Pulmonary artery endothelial cell (primary cell): ENCODE measurements around the gene NR2F6. TPM values are rescaled to one million over a fixed set of nuclear protein-coding genes. Genes with fewer than 3 reads are reported as not detected.

Source experiments
- DNase-seq: peaks from one replicate; pipeline ENCODE4 v3.0.0-alpha.2; 2011; ENCODE audit warnings: low read depth, low spot score
- total RNA-seq: library from RNA; depleted of rRNA; stranded (reverse); fragments of >200 nt; gene quantifications from 2 replicates; pipeline ENCODE4 v1.2.3, GENCODE V29; 2014

The NR2F6 gene
- total RNA-seq, 1 donor from 2014 or later = 45.7 TPM

- no peak for DNase-seq
Measured at GRCh38 chr19:17240062-17240752, 5.5 kb downstream of the NR2F6 start.

GRCh38 chr19:17237747-17238706 is 7.7 kb downstream of the NR2F6 start:
- DNase-seq = no peak

DNA sequence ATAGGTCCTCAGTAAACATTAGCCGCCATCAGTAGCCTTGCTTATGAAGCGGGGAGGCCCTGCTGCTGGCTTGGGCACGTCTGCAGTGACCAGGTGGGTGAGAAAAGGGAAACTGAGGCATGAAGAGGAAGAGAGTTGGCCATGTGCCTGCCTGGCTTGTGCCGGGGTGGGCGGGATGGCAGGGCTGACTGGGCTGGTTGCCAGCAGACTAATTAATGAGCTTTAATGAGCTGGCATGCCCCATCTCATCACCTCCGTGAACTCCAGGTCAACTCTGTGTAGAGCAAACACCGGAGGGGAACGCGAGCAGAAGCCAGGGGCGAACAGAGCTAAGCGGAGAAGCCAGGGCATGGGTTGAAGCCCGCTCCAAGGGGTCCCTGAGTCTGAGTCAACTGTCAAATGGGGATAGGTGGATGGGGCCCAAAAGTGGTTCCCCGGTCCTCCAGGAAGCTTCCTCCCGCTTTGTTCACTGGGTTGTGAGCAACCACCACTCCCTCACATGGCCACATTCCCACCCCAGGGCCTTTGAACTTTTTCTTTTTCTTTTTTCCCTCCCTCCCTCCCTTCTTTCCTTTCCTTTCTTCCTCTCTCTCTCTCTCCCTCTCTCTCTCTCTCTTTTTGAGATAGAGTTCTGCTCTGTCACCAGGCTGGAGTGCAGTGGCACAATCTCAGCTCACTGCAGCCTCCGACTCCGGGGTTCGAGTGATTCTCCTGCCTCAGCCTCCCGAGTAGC is 8.7 kb downstream of the NR2F6 start:
- DNase-seq = no peak

DNA sequence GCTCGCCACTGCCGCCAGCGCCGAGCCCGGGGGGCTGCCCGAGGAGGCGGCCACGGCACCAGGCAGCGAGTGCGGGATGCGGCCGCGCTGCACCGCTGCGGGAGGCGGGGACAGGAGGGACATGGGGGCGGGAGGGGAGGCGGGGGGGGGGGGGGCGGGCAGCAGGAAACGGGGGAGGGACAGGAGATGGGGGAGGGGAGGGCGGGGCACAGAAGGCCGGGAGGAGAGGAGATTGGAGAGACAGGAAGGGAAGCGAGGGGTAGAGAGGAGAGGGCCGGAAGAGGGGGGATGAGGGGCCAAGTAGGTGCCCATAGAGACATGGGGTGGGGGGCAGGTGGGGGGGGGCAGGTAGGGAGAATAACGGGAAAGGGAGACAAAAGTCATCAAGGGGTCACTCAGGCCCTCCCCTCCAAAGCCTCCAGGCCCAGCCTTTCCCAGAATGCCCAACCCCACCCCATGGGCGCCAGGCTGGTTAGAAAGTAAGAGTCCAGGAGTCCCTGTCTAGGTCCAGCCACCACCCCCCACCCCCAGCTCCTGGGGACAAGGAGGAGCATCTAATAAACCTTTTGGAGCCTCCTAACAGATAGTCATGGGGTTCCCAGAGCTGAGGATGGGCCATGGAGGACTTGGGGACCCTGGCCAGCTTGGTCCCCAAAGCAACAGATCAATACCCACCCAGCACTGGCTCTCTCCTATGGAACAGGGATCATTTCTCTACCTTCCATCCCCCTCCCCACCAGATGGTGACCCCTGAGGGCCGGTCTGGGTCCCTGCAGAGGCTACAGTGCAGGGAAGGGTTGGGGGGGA is 9.5 kb downstream of the NR2F6 start:
- DNase-seq = no peak

DNA sequence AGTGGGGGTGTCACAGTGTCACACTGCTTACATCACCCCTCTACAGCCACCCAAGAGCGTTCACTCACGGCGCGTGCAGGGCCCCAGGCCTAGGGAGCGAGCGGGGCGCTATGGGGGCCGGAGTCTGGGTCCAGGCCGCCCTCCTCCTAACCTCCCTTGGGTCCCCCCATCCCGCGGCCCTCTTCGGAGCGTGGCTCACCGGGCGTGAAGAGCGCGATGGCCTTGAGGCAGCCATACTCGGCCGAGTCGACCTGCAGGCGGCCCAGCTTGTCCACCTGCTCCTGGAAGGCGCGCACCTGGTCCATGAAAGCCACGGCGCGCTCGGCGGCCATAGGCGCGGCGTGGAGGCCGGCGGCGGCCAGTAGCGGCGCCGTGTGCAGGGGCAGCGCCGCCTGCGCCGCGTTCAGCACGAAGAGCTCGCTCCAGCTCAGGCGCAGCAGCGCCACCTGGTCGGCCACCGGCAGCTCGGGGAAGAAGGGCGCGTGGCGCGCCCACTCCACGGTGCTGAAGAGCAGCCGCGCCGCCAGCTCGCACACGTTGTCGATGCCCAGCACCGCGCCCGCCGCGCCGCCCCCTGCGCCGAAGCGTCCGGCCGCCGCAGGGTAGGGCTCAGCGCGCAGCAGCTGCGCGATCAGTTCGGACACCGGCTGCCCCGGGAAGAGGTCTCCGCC is 10.3 kb downstream of the NR2F6 start:
- DNase-seq = peak; percentile 33

- DNase-seq = no peak
Measured at GRCh38 chr19:17234911-17235299, 10.8 kb downstream of the NR2F6 start.

GRCh38 chr19:17232258-17232657 is 13.5 kb downstream of the NR2F6 start:
- no peak for DNase-seq

GRCh38 chr19:17229890-17230289 is 15.8 kb downstream of the NR2F6 start:
- no peak for DNase-seq

- no peak for DNase-seq
Measured at GRCh38 chr19:17227798-17228367, 17.8 kb downstream of the NR2F6 start.

DNA sequence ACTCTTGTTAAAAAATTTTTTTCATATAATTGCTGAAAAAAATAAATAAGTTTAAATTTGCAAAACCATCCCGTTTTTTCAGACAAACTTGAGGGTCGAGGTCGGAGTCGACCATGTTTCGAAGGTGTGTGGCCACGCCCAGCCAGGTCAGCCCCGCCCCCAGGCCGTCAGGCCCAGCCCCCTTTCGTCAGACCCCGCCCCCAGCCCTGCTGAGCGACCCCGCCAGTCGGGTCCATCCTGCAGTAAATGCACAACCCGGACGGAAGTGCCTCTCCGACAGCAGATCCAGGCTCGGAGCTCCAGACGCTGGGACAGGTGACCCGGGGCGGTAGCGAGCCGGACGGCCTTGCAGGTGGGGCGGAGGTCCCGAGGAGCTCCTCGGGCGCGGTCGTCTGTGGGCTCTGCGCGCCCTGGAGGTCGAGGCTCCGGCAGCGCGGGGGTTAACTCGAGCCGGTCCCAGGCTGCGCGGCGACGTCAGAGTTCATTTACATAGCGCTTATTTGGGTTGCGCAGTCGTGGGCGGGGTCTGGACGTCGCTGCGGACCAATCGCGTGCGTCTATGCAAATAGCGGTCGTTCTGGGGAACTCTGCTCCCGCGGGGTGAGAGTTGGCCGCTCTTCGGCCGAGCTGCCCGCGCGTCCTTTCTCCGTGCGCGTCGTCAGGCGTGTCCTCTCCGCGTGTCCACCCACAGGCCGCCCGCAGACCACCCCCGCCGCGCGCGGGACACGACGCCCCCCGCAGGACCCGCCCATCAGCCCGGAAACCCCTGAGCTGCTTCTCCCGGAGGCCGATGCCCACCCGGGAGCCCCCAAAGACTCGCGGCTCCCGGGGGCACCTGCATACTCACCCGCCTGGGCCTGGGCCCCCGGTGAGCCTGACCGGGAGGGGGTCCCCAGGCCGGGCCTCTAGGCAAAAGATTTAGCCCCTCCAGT is 19.5 kb downstream of the NR2F6 start, which contains the start of gene OCEL1:
Gene OCEL1, plus strand, starts transcription at position 225 of the 932 bp plus-strand sequence. Its CDS starts 22 bp downstream, at position 247.
- peak; percentile 93 for DNase-seq

DNA sequence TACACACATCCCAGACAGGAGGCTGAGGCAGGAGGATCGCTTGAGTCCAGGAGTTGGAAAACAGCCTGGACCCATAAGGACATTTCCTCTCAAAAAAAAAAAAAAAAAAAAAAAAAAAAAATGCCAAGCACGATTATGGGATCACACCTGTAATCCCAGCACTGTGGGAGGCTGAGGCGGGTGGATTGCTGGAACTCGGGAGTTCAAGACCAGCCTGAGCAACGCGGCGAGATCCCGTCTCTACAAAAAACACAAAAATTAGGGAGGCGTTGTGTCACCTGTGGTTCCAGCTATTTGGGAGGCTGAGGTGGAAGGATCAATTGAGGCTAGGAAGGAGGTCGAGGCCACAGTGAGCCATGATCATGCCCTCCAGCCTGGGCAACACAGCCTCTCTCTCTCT is 20.7 kb downstream of the NR2F6 start:
- no peak for DNase-seq

DNA sequence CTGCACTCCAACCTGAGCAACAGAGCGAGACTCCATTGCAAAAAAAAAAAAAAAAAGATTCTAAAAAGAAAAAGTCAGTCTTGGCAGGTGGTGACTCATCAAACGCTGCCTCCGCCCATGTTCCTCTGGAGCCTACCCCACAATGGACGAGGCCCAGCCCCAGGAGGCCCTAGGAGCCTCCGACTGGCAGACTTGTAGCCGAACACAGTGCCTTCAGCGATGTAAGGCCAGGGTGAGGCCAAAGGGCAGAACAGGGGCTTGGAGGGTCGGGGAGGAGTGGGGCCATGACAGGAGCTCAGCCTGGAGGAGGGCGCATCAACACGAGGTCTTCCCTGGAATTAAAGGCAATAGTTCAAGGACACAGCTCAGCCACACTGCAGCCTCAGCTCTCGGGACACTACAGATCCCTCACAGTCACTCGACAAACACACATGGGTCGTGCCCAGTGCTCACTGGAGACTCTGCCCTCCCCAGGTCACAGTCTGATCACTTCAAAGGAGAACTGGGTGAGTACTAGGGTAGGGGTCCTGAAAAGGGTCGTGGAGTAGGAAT is 25.4 kb downstream of the NR2F6 start:
- peak; percentile 33 for DNase-seq

DNA sequence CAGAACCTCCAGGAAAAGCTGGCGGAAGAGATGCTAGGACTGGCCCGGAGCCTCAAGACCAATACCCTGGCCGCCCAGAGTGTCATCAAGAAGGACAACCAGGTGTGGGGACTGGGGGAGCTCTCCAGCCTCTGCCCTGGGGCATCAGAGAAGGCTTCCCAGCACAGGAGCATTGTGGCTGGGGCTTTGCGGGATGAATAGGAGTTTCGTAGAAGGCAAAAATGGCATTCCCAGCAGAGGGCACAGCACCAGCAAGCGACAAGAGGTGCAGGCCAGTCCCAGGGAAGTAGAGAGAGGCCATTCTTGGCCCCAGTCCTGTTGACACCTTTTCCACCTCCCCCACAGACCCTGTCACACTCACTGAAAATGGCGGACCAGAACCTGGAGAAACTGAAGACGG is 26.4 kb downstream of the NR2F6 start:
- no peak for DNase-seq

DNA sequence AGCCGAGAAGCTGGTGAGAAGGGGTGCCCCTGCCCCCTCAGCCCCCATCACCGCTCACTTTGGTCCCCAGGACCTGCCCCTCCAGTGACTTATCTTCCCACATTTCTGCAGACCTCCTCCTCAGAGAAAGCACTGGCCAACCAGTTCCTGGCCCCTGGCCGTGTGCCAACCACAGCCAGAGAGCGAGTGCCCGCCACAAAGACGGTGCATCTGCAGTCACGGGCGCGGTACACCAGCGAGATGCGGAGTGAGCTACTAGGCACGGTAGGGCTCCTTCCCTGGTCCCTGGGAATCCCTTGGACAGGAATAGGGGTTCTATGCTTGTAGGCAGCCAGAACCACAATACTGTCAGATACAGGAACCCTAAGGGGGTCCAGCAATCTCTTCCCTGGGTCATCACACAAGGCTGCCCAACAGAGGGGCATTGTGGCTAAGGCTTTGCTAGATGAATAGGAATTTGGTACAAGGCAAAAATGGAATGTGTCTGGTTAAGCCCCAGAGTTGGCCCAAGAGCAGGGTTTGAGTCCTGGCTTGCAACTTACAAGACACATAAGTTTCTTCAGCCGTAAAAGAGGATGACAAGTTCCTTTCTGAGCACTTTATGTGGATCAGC is 29.6 kb downstream of the NR2F6 start:
- DNase-seq = no peak

GRCh38 chr19:17215127-17215971 is 30.4 kb downstream of the NR2F6 start, which contains the start of gene USE1:
TSS of gene USE1 (plus strand) at chr19:17215357. CDS start at chr19:17215406, 49 bp downstream.
- DNase-seq = peak; percentile 61

- no peak for DNase-seq
Measured at GRCh38 chr19:17214508-17215126, 31.1 kb downstream of the NR2F6 start.

- DNase-seq = no peak
Measured at GRCh38 chr19:17213334-17213733, 32.4 kb downstream of the NR2F6 start.
